Ovary (tissue), 9 donors: Measurements from ENCODE around the gene PJVK. TPM values are rescaled to one million over a fixed set of nuclear protein-coding genes. Genes with fewer than 3 reads are reported as not detected.
"Not testable (repeated sequence)": the region's sequence is repeated elsewhere in the genome, so short reads cannot be mapped to it uniquely, and the experiment has no call there.

Source experiments
- DNase-seq, 5 donors: peaks; one replicate each; pipeline ENCODE4 v3.0.0-alpha.2; 2019 to 2020
- H3K27ac ChIP-seq, 2 donors: fragments of 200-600 bp; one replicate each; pipeline versions ENCODE4 v1.5.1 to v1.8.0; 2019 to 2022
- H3K27me3 ChIP-seq: fragments of 200-600 bp; one replicate; pipeline ENCODE4 v1.8.0; 2022
- H3K36me3 ChIP-seq: fragments of 200-600 bp; sonication (generic); one replicate; pipeline ENCODE4 v1.5.1; 2019
- H3K4me1 ChIP-seq: one replicate; pipeline ENCODE4 v1.8.1; 2013; ENCODE audit warnings: mild to moderate bottlenecking, moderate library complexity; ENCODE audit not compliant: insufficient read depth
- H3K4me3 ChIP-seq: fragments of 200-600 bp; sonication (generic); one replicate; pipeline ENCODE4 v1.5.1; 2017
- H3K9me3 ChIP-seq, 2 donors: fragments of 200-600 bp in 1 of 2; sonication (generic) in 1 of 2; one replicate each; pipeline versions ENCODE4 v1.5.1 to v1.8.1; 2013 to 2019; ENCODE audit warnings: mild to moderate bottlenecking in 1 of 2, moderate library complexity in 1 of 2
- EP300 ChIP-seq: sonication (generic); formaldehyde crosslinking; IDR thresholded peaks from one replicate; pipeline ENCODE4 v1.6.1; 2017; ENCODE audit warnings: antibody characterized with exemption
- POLR2A ChIP-seq: fragments of 450-650 bp; IDR thresholded peaks from one replicate; pipeline ENCODE4 v1.6.1; 2017; ENCODE audit warnings: antibody characterized with exemption, mild to moderate bottlenecking, moderate library complexity
- WGBS, 3 donors: extraction: QIAGEN DNeasy Blood & Tissue Kit in 1 of 3; methylation state at CpG; one replicate each; pipeline versions ENCODE4 v1.1.5 to v1.1.7; 2013 to 2017; 5-methylcytosine and 5-hydroxymethylcytosine counted together
- intact Hi-C, 4 donors: fragments of 100-400 bp; cut with DNase I; formaldehyde crosslinking; loops; one replicate each; pipeline versions ENCODE4 v1.11.0 to v1.15.1; 2022 to 2023
- polyA plus RNA-seq, 2 donors: library from polyadenylated mRNA; stranded (reverse); fragments of 200-250 nt in 1 of 2; fragments of 350-450 nt in 1 of 2; fragmentation: Illumina TruSeq in 1 of 2; extraction: RNeasy Lipid Tissue Mini Kit (QIAGEN cat#74804) in 1 of 2; gene quantifications; one replicate each; pipeline ENCODE4 v1.2.3, GENCODE V29; 2013 to 2014
- total RNA-seq, 7 donors: library from RNA; depleted of rRNA in 2 of 7; stranded (reverse); fragments of >200 nt in 2 of 7; fragmentation: NEBNext Ultra II Directional in 3 of 7; extraction: Animal tissue kit (Norgen Biotek cat#: 25700) in 3 of 7; gene quantifications; one replicate each; pipeline versions ENCODE4 v1.1.0 to v1.2.4, GENCODE V29; 2016 to 2023
- TF ChIP-seq, protein P1 (sequence below), 3 donors: fragments of 450-650 bp in 2 of 3; fragments of 200-600 bp in 1 of 3; IDR thresholded peaks; one replicate each; pipeline versions ENCODE4 v1.5.1 to v1.8.0; 2016 to 2022; ENCODE audit warnings: antibody characterized with exemption in 3 of 3, mild to moderate bottlenecking in 1 of 3
- donor health status: DM: no; HTN: no; CAD: no; lungs with moderate emphysema.
- donor health status: DM: no; HTN: no; CAD: no.
- donor health status: Bipolar disorder and iron deficiency.
- donor health status: DM: yes; HTN: yes; CAD: no.
- donor health status: DM: no; HTN: no; CAD: no.
- donor health status: DM: yes; HTN: yes; CAD: no.

PJVK gene
- total and polyA plus RNA-seq, 9 donors: 2.6 to 7.3 (median 5.6) TPM

DNA sequence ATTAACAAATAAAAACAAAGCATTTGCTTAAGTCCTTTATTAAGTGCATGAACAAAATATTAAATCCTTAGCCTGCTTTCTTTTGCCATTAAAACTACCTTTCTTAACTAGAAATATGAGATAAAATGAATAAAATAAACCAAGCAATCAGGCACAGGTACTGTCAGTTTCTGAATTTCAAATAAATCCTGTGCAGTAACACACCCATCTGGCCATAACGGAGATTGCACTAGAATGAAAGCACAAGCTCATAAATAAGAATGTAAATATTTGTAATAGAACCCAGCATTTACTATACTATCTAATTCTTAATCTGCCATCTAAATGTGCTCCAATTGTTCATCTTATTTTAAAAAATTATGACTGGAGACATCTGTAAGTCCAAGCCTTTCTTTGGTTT, 32.1 kb upstream of the PJVK start:
- no peak for DNase-seq
- Histone ChIP-seq H3K27me3 (no peaks in the 10 kb centered on the region), H3K36me3 (no peaks in the 10 kb centered on the region), H3K9me3 (no peaks in the 10 kb centered on the region), H3K27ac (no peak overlapping the region), H3K4me1 (no peaks in the 10 kb centered on the region), H3K4me3 (no peak overlapping the region)
- 13 to 32% (median 24%) methylated on average over 1 of the region's 1 CpG for WGBS, 3 donors
- no peak for TF ChIP-seq POLR2A
- TF ChIP-seq EP300: no peak
- TF ChIP-seq, protein P1, sequence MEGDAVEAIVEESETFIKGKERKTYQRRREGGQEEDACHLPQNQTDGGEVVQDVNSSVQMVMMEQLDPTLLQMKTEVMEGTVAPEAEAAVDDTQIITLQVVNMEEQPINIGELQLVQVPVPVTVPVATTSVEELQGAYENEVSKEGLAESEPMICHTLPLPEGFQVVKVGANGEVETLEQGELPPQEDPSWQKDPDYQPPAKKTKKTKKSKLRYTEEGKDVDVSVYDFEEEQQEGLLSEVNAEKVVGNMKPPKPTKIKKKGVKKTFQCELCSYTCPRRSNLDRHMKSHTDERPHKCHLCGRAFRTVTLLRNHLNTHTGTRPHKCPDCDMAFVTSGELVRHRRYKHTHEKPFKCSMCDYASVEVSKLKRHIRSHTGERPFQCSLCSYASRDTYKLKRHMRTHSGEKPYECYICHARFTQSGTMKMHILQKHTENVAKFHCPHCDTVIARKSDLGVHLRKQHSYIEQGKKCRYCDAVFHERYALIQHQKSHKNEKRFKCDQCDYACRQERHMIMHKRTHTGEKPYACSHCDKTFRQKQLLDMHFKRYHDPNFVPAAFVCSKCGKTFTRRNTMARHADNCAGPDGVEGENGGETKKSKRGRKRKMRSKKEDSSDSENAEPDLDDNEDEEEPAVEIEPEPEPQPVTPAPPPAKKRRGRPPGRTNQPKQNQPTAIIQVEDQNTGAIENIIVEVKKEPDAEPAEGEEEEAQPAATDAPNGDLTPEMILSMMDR (IDR thresholded peaks at IDR 0.05): no peak
- intact Hi-C loops: loop anchor here in 3 of 4 donors (10.0 kb wide), 2 partner anchors 284 to 304 kb away; partner anchors contain the start of gene RBM45 (in 2 of the 3)

DNA sequence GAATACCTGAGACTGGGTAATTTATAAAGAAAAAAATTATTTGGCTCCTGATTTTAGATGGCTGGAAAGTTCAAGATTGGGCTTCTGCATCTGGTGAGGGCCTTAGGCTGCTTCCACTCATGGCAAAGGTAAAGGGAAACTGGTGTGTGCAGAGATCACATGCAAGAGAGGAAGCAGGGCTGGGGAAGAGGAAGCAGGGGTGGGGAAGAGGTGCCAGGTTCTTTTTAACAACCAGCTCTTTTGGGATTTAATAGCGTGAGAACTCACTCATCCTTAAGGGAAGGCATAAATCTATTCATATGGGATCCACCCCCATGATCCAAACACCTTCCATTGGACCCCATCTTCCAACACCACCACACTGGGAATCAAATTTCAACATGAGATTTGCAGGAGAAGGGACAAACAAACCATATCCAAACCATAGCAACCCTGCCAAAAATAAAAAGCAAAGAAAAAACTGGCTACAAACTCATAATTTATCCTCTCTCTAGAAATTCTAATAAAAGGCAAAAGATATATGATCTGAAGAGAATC, 30.6 kb upstream of the PJVK start:
- 17 to 26% (median 21%) methylated on average over 1 of the region's 1 CpG for WGBS, 3 donors
- Histone ChIP-seq H3K36me3 (no peaks in the 10 kb centered on the region), H3K4me1 (no peaks in the 10 kb centered on the region), H3K4me3 (no peak overlapping the region), H3K27me3 (no peaks in the 10 kb centered on the region), H3K27ac (no peak overlapping the region), H3K9me3 (no peaks in the 10 kb centered on the region)
- TF ChIP-seq, protein P1 (IDR thresholded peaks at IDR 0.05): no peak
- TF ChIP-seq EP300 (no peak), POLR2A (no peak)
- intact Hi-C loops: no loop called here
- DNase-seq: no peak

DNA sequence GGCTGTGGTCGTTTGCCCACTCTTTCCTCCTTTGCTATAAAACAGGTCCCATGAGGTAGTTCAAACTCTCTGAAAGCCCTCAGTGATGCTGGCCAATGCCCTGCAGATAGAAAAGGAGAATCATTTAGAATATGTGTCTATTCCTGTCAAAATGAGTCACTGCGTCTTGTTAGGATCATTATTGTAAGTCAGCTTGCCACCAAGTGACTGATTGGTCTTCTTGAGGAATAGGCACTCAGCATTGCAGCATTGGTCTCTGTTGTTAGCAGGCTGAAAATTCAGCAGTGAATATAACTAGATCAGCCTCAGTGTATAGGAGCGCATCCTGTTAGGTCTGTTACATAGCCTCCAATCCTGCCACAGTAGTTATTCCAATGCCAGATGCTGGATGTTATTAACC, 29.1 kb upstream of the PJVK start:
- DNase-seq: no peak
- no peak for TF ChIP-seq POLR2A
- TF ChIP-seq, protein P1 (IDR thresholded peaks at IDR 0.05): no peak
- no peak for TF ChIP-seq EP300

DNA sequence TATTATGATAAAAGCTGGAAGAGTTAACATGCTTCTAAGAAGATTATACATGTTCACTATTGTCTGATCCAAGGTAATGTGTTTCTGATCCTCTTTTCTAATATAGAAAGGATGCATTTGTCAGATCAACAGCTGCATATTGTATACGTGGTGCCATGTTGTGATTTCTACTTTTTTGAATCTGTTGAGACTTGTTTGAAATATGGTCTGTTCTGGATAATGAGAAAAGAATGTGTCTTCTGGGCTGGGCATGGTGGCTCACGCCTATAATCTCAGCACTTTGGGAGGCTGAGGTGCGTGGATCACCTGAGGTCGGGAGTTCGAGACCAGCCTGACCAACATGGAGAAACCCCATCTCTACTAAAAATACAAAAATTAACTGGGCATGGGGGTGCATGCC, 27.4 kb upstream of the PJVK start:
- H3K4me1 ChIP-seq, H3K9me3 ChIP-seq, H3K4me3 ChIP-seq, H3K27me3 ChIP-seq, intact Hi-C loops, H3K36me3 ChIP-seq, H3K27ac ChIP-seq, DNase-seq: not testable (repeated sequence)
- WGBS, 3 donors: 93 to 95% (median 94%) methylated on average over 5 of the region's 5 CpGs

More for the DNA sequence above, 29.1 kb upstream of the PJVK start:
- Histone ChIP-seq H3K27ac (no peak overlapping the region), H3K9me3 (no peaks in the 10 kb centered on the region), H3K27me3 (no peaks in the 10 kb centered on the region), H3K36me3 (no peaks in the 10 kb centered on the region), H3K4me3 (no peak overlapping the region), H3K4me1 (no peaks in the 10 kb centered on the region)
- WGBS, 3 donors: 65 to 94% (median 91%) methylated on average over 3 of the region's 3 CpGs
- intact Hi-C loops: no loop called here

DNA sequence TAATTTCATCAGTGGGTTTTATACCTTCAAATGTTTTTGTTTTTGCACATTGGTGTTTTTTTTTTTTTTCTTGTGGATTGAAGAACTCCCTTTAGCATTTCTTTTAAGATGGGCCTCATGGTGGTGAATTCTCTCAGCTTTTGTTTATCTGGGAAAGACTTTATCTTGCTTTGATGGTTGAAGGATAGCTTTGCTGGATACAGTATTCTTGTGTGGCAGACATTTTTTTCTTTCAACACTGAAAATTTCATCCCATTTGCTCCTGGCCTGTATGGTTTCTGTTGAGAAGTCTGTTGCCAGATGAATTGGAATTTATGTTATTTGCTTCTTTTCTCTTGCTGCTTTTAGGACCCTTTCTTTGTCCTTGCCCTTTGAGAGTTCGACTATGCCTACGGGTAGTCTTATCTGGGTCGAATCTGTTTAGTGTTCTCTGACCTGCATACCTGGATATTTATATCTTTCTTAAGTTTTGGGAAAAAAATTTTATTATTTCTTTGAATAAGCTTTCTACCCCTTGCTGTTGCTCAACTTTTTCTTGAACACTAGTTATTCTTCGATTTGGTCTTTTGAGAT, 25.8 kb upstream of the PJVK start:
- Histone ChIP-seq H3K4me3 (no peak overlapping the region), H3K9me3 (no peaks in the 10 kb centered on the region), H3K27me3 (no peaks in the 10 kb centered on the region), H3K36me3 (no peaks in the 10 kb centered on the region), H3K4me1 (peaks cover 1% of the 10 kb centered on the region), H3K27ac (no peak overlapping the region)
- 94 to 95% (median 95%) methylated on average over 4 of the region's 4 CpGs for WGBS, 3 donors
- no peak for DNase-seq
- intact Hi-C loops: no loop called here
- TF ChIP-seq EP300 (no peak), POLR2A (no peak)
- TF ChIP-seq, protein P1 (IDR thresholded peaks at IDR 0.05): no peak
